Karpas-422 (cell line): ENCODE data around the gene ASTN1. TPM values are rescaled to one million over a fixed set of nuclear protein-coding genes. Genes with fewer than 3 reads are reported as not detected.

Experiments
- DNase-seq: peaks from one replicate; pipeline ENCODE4 v3.0.0-alpha.2; 2015
- H2AFZ ChIP-seq: fragments of 200-600 bp; sonication (generic); 2 replicates; pipeline ENCODE4 v1.6.1; 2014; ENCODE audit warnings: antibody characterized with exemption, low read length, mixed read lengths
- H3K27ac ChIP-seq: fragments of 200-600 bp; sonication (generic); 2 replicates; pipeline ENCODE4 v1.5.1; 2014; ENCODE audit warnings: mild to moderate bottlenecking, low read length, moderate library complexity
- H3K27me3 ChIP-seq: fragments of 200-600 bp; sonication (generic); 2 replicates; pipeline ENCODE4 v1.6.1; 2014; ENCODE audit warnings: low read length, mixed read lengths
- H3K36me3 ChIP-seq: fragments of 200-600 bp; sonication (generic); 2 replicates; pipeline ENCODE4 v1.6.1; 2014; ENCODE audit warnings: low read length, mixed read lengths; ENCODE audit not compliant: insufficient read depth
- H3K4me1 ChIP-seq: fragments of 200-600 bp; sonication (generic); 2 replicates; pipeline ENCODE4 v1.6.1; 2014; ENCODE audit warnings: mild to moderate bottlenecking, low read length, mixed read lengths
- H3K4me2 ChIP-seq: fragments of 200-600 bp; sonication (generic); 2 replicates; pipeline ENCODE4 v1.6.1; 2014; ENCODE audit warnings: low read length, low read depth, mild to moderate bottlenecking; ENCODE audit not compliant: poor library complexity, severe bottlenecking
- H3K4me3 ChIP-seq: fragments of 200-600 bp; sonication (generic); 2 replicates; pipeline ENCODE4 v1.5.1; 2014; ENCODE audit warnings: mild to moderate bottlenecking, antibody characterized with exemption, low read length, mixed read lengths
- H3K79me2 ChIP-seq: fragments of 200-600 bp; sonication (generic); 2 replicates; pipeline ENCODE4 v1.6.1; 2014; ENCODE audit warnings: mild to moderate bottlenecking, low read length, mixed read lengths
- H3K9ac ChIP-seq: fragments of 200-600 bp; sonication (generic); 2 replicates; pipeline ENCODE4 v1.6.0; 2014; ENCODE audit warnings: low read length
- H3K9me2 ChIP-seq: fragments of 200-600 bp; sonication (generic), shearing (Covaris generic); replicated peaks from 2 replicates; pipeline ENCODE4 v1.6.0; 2014; ENCODE audit warnings: mild to moderate bottlenecking, low read length, moderate library complexity; ENCODE audit not compliant: insufficient read depth
- H3K9me3 ChIP-seq: fragments of 300-700, 200-600 bp; sonication (generic); 2 replicates; pipeline ENCODE4 v1.6.1; 2014; ENCODE audit warnings: low read length, mixed read lengths
- H4K20me1 ChIP-seq: fragments of 200-600 bp; sonication (generic); 2 replicates; pipeline ENCODE4 v1.6.1; 2014; ENCODE audit warnings: mild to moderate bottlenecking, antibody characterized with exemption, low read length, low read depth; ENCODE audit not compliant: insufficient read depth
- total RNA-seq: library from RNA; depleted of rRNA; stranded (reverse); fragments of >200 nt; shearing (Covaris generic); gene quantifications from 2 replicates; pipeline ENCODE4 v1.2.3, GENCODE V29; 2014; ENCODE audit warnings: low replicate concordance

ASTN1 gene
- total RNA-seq, 1 experiment from 2014 or later: not detected

DNA sequence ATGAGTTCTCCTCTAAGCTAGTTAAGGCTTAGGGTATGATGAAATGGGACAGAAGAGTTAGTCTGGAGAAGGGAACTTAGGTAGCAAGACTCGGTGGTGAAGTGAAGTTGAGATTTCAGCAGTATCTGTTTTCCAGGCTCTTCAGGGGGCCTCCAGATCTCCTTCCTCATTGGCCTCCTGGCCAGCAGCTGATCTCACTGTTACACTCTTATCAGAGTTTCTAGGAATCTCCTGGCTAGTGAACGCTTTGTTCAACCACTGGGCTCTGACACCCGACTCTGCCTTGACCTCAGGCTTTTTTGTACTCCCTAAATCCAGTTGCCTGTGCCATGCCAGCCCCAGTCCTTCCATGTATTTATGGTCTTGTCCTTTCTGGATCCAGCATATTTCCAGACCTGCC, 311.0 kb downstream of the ASTN1 start:
- no peaks in the 10 kb centered on the region for H3K4me1 ChIP-seq
- no peak overlapping the region for H3K9ac ChIP-seq
- H3K36me3 ChIP-seq: no peaks in the 10 kb centered on the region
- no peaks in the 10 kb centered on the region for H4K20me1 ChIP-seq
- no peaks in the 10 kb centered on the region for H3K9me3 ChIP-seq
- no peak overlapping the region for H3K4me3 ChIP-seq
- H3K9me2 ChIP-seq: no peaks in the 10 kb centered on the region
- H3K27ac ChIP-seq: no peak overlapping the region
- no peaks in the 10 kb centered on the region for H3K79me2 ChIP-seq
- H2AFZ ChIP-seq: no peak overlapping the region
- H3K27me3 ChIP-seq: peaks cover 2% of the 10 kb centered on the region; the same call in 1 of the 2 replicates
- H3K4me2 ChIP-seq: no peak overlapping the region
- DNase-seq: no peak

DNA sequence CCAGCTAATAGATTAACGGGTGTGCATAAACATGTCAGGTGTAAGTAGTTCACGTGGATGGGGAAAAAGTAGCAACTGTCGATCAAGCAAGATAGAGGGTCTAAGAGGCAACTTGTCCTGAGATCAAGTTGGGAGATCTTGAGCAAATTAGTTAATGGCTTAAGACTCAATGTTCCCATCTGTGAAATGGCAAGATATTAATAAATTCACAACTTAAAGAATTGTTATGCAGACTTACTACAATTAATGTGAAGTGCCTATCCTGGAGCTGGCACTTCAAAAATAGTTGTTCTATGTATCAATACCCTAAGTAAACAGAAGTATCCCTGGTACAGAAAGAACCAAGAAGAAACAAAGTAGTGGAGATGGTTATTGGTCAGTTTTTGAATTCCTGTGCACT, 312.4 kb downstream of the ASTN1 start:
- H3K4me3 ChIP-seq: no peak overlapping the region
- no peak overlapping the region for H3K9ac ChIP-seq
- H4K20me1 ChIP-seq: no peaks in the 10 kb centered on the region
- H3K79me2 ChIP-seq: no peaks in the 10 kb centered on the region
- no peak overlapping the region for H3K27ac ChIP-seq
- H3K27me3 ChIP-seq: peaks cover 2% of the 10 kb centered on the region; the same call in 1 of the 2 replicates
- no peaks in the 10 kb centered on the region for H3K9me2 ChIP-seq
- H3K4me2 ChIP-seq: no peak overlapping the region
- no peaks in the 10 kb centered on the region for H3K9me3 ChIP-seq
- no peak for DNase-seq
- H3K4me1 ChIP-seq: no peaks in the 10 kb centered on the region
- no peak overlapping the region for H2AFZ ChIP-seq
- no peaks in the 10 kb centered on the region for H3K36me3 ChIP-seq

DNA sequence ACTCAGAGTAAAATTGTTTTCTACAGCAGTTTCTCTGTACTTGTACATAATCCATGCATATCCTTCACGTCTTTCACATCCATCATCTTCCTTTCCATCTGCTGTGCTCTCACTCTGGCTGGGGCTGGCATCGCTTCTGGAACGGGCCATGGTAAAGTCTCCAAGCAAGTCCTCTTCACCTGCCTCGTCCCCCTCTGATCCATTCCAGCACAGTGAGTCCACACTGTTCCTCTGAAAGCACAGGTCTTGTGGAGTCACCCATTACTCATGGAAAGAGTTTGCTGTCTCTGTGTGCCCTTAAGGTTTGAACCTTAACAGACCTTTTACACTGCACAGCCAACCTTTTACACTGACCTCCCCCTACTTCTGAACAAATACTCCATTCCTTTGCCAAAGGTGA, 313.6 kb downstream of the ASTN1 start:
- Histone ChIP-seq H3K36me3 (no peaks in the 10 kb centered on the region), H3K9me3 (no peaks in the 10 kb centered on the region), H3K4me3 (no peak overlapping the region), H3K9me2 (no peaks in the 10 kb centered on the region), H2AFZ (no peak overlapping the region), H3K27me3 (peaks cover 2% of the 10 kb centered on the region; the same call in 1 of the 2 replicates), H4K20me1 (no peaks in the 10 kb centered on the region), H3K4me1 (no peaks in the 10 kb centered on the region), H3K4me2 (no peak overlapping the region), H3K27ac (no peak overlapping the region), H3K79me2 (no peaks in the 10 kb centered on the region), H3K9ac (no peak overlapping the region)
- no peak for DNase-seq

DNA sequence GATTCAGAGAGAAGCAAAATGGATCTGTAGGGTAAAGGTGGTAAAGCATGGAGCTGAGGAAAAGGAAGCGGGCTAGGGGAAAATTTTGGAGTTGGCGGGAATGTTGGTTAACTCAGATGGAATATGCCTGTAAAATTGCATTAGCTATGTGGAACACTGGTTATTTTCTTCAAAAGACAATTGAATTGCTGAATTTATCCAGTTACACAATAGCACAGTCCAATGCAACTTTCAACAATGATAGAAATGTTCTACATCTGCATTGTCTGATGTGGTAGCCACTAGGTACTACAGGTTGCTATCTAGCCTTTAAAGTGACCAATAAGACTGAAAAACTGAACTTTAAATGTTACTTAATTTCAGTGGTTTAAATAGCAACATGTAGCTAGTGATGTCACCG, 315.2 kb downstream of the ASTN1 start:
- no peaks in the 10 kb centered on the region for H3K9me2 ChIP-seq
- H3K36me3 ChIP-seq: no peaks in the 10 kb centered on the region
- H3K4me2 ChIP-seq: no peak overlapping the region
- H2AFZ ChIP-seq: no peak overlapping the region
- H3K4me1 ChIP-seq: no peaks in the 10 kb centered on the region
- H3K79me2 ChIP-seq: no peaks in the 10 kb centered on the region
- no peak overlapping the region for H3K4me3 ChIP-seq
- H3K27me3 ChIP-seq: peaks cover 2% of the 10 kb centered on the region; the same call in 1 of the 2 replicates
- H3K9ac ChIP-seq: no peak overlapping the region
- DNase-seq: no peak
- H3K9me3 ChIP-seq: no peaks in the 10 kb centered on the region
- no peaks in the 10 kb centered on the region for H4K20me1 ChIP-seq
- no peak overlapping the region for H3K27ac ChIP-seq

DNA sequence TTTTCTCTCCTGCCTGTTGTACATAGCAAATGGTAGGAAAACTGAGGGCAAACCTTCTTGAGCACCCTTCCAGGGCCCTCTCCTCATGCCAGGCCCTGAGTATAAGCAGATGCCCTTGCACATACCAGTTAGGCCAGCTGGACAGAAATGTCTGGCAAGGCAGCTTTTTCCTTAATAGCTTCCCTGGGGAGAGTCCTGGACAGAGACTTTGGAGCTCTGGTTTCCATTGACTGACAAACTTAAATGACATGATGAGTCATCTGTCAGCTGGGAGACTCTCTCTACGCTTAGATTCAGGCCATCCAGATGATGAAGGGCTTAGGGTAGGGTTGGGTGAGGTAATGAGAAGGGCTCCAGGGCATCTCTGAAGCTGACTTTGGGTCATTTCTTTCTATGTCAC, 317.5 kb downstream of the ASTN1 start:
- Histone ChIP-seq H3K9me2 (no peaks in the 10 kb centered on the region), H3K36me3 (no peaks in the 10 kb centered on the region), H3K4me2 (no peak overlapping the region), H3K27ac (no peak overlapping the region), H3K4me3 (no peak overlapping the region), H3K9ac (no peak overlapping the region), H3K27me3 (peaks cover 2% of the 10 kb centered on the region; the same call in 1 of the 2 replicates), H3K9me3 (no peaks in the 10 kb centered on the region), H3K79me2 (no peaks in the 10 kb centered on the region), H3K4me1 (no peaks in the 10 kb centered on the region), H4K20me1 (no peaks in the 10 kb centered on the region), H2AFZ (no peak overlapping the region)
- DNase-seq: no peak

DNA sequence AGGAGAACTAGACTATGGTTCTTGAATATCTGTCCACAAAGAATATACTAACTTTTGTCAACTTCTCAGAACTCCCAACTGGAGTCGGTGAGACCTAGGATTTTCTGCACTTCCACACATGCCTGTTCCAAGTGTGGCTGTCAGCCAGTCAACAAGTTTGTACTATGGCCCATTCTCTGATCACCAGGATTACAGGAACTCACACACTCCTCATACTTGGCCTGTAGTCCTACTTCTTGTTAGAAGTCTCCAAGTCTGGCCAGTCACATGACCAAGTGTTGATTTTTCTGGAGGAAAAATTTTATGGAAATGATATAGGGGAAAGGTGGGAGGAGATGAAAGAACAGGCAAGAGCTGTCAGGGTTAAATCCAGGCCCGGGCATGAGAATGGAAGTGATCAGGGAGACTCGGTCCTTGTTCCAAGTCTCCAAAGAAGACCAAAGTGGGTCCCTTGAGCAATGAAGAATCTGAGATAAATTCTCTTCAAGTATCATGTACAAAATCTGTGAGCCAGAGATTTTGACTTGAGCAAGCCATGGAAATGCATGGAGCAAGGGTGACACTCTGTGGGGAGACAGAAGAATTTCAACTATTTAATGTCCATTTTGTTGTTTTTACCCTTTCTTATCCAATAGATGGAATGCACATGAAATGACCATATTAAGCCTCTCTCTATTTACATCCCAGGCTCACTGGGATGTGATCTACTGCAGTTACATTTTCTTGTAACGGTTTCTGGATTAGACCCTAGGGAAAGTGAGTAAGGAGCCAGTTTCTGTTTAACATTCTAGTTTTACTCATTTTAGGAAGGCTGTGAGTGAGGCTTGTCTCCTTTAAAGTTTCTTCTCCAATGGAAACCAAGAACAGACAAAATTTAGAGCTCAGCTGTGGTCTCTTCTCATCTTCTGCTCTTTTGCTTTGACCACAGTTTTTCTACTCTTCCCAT, 320.9 kb downstream of the ASTN1 start:
- Histone ChIP-seq H2AFZ (no peak overlapping the region), H3K9me3 (no peaks in the 10 kb centered on the region), H3K9ac (no peak overlapping the region), H3K79me2 (no peaks in the 10 kb centered on the region), H3K4me3 (no peak overlapping the region), H3K36me3 (no peaks in the 10 kb centered on the region), H3K9me2 (no peaks in the 10 kb centered on the region), H4K20me1 (no peaks in the 10 kb centered on the region), H3K4me2 (no peak overlapping the region), H3K27ac (no peak overlapping the region), H3K4me1 (no peaks in the 10 kb centered on the region), H3K27me3 (no peaks in the 10 kb centered on the region)
- peak; percentile 64 for DNase-seq

DNA sequence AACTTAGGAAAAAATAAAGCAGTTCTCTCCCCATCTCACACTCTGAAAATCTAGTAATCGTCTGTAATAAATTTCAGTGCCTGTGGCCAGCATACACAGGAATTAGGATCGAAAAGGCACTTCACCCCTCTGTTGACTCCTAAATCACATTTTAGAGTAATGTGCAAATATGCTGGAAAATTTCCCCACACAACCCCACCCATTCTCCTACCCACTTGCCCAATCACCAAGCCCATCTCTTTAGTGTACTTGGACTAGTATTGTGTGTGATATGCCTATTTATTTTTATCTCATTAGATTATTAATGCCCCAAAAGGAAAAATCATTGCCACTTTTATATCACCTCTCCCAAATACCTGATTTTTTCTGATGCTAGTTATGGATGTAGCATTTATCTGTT, 323.3 kb downstream of the ASTN1 start:
- Histone ChIP-seq H3K27me3 (no peaks in the 10 kb centered on the region), H4K20me1 (no peaks in the 10 kb centered on the region), H2AFZ (no peak overlapping the region), H3K9ac (no peak overlapping the region), H3K9me2 (no peaks in the 10 kb centered on the region), H3K4me3 (no peak overlapping the region), H3K4me1 (no peaks in the 10 kb centered on the region), H3K36me3 (no peaks in the 10 kb centered on the region), H3K9me3 (no peaks in the 10 kb centered on the region), H3K27ac (no peak overlapping the region), H3K4me2 (no peak overlapping the region), H3K79me2 (no peaks in the 10 kb centered on the region)
- no peak for DNase-seq

DNA sequence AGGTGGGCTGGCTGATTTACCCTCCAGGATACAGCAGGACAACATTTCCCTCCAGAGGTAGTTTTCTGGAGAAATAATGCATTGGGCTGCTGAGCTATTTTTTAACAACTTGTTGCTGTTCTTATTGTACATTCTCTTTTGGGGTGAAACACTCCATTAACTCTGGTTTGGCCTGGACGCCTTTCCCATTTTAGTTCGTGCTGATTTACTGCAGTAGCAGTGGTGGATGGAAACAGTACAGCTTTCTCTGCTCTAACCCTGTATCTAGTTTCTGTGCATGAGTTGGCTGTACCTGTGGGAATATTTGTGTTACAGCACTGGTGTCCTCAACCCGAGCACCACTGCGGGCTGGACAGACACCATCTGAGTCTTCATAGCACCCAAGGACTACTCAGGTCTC, 325.3 kb downstream of the ASTN1 start:
- Histone ChIP-seq H3K9me3 (no peaks in the 10 kb centered on the region), H3K27ac (no peak overlapping the region), H3K9me2 (no peaks in the 10 kb centered on the region), H4K20me1 (no peaks in the 10 kb centered on the region), H3K9ac (no peak overlapping the region), H3K79me2 (no peaks in the 10 kb centered on the region), H2AFZ (no peak overlapping the region), H3K36me3 (no peaks in the 10 kb centered on the region), H3K4me1 (no peaks in the 10 kb centered on the region), H3K4me2 (no peak overlapping the region), H3K27me3 (no peaks in the 10 kb centered on the region), H3K4me3 (no peak overlapping the region)
- DNase-seq: no peak
